CD8-positive, alpha-beta memory T cell (primary cell): ENCODE results near the gene DNAJC11. TPM values are rescaled to one million over a fixed set of nuclear protein-coding genes. Genes with fewer than 3 reads are reported as not detected.

Experiments used
- CTCF ChIA-PET: fragments of 350-600 bp; sonication (Branson Sonifier 250); formaldehyde crosslinking; loops from one replicate; lab custom pipeline; 2021; ENCODE audit warnings: antibody characterized with exemption; lab: Charles Lee
- POLR2A ChIA-PET: fragments of 350-600 bp; sonication (Branson Sonifier 250); formaldehyde crosslinking; loops from one replicate; lab custom pipeline; 2021; ENCODE audit warnings: antibody characterized with exemption; lab: Charles Lee
- DNase-seq, 5 donors: peaks; one replicate each; pipeline versions ENCODE4 v3.0.0 to v3.0.0-alpha.2; 2020 to 2022; ENCODE audit warnings: mixed read lengths in 1 of 5
- H3K27ac ChIP-seq: one replicate; pipeline ENCODE4 v1.7.0; 2013; ENCODE audit warnings: low read depth, mild to moderate bottlenecking, low read length, moderate library complexity
- H3K27me3 ChIP-seq: 2 replicates; pipeline ENCODE4 v1.7.0; 2013; ENCODE audit warnings: low read length, mild to moderate bottlenecking; ENCODE audit not compliant: insufficient read depth, poor library complexity, severe bottlenecking
- H3K36me3 ChIP-seq: 2 replicates; pipeline ENCODE4 v1.7.0; 2013; ENCODE audit warnings: mild to moderate bottlenecking, low read length, moderate library complexity; ENCODE audit not compliant: insufficient read depth
- H3K4me1 ChIP-seq: 2 replicates; pipeline ENCODE4 v1.7.0; 2013; ENCODE audit warnings: mild to moderate bottlenecking, low read length, moderate library complexity; ENCODE audit not compliant: insufficient read depth
- H3K4me3 ChIP-seq: 2 replicates; pipeline ENCODE4 v1.7.0; 2013; ENCODE audit warnings: mild to moderate bottlenecking, low read length
- H3K9me3 ChIP-seq: 2 replicates; pipeline ENCODE4 v1.7.0; 2013; ENCODE audit warnings: mild to moderate bottlenecking, low read length
- H3K27ac Mint-ChIP-seq, 8 donors: one replicate each; pipeline ENCODE4 v1.8.0; 2020 to 2021; ENCODE audit warnings: mixed read lengths in 8 of 8, mild to moderate bottlenecking in 6 of 8, inconsistent platforms in 3 of 8, moderate library complexity in 3 of 8
- H3K27me3 Mint-ChIP-seq, 2 donors: one replicate each; pipeline ENCODE4 v1.8.0; 2020 to 2021; ENCODE audit warnings: mixed read lengths in 2 of 2, mild to moderate bottlenecking in 1 of 2, moderate library complexity in 1 of 2
- H3K36me3 Mint-ChIP-seq, 3 donors: one replicate each; pipeline ENCODE4 v1.8.0; 2020 to 2021; ENCODE audit warnings: mixed read lengths in 3 of 3, inconsistent platforms in 1 of 3, mild to moderate bottlenecking in 1 of 3
- H3K4me1 Mint-ChIP-seq, 3 donors: one replicate each; pipeline ENCODE4 v1.8.0; 2020 to 2021; ENCODE audit warnings: mixed read lengths in 3 of 3, inconsistent platforms in 1 of 3, mild to moderate bottlenecking in 1 of 3
- H3K4me3 Mint-ChIP-seq, 7 donors: one replicate each; pipeline ENCODE4 v1.8.0; 2020 to 2021; ENCODE audit warnings: mixed read lengths in 7 of 7, mild to moderate bottlenecking in 6 of 7, moderate library complexity in 4 of 7, inconsistent platforms in 2 of 7
- H3K9me3 Mint-ChIP-seq, 5 donors: one replicate each; pipeline ENCODE4 v1.8.0; 2020 to 2022; ENCODE audit warnings: mixed read lengths in 5 of 5, mild to moderate bottlenecking in 3 of 5, moderate library complexity in 2 of 5, inconsistent platforms in 1 of 5
- polyA plus RNA-seq: library from polyadenylated mRNA; unstranded; fragments of 300-500 nt; fragmentation: Illumina TruSeq; gene quantifications from one replicate; pipeline ENCODE4 v1.2.3, GENCODE V29; 2021
- total RNA-seq, 2 experiments: library from RNA; stranded (reverse); gene quantifications; one replicate each; pipeline ENCODE4 v1.2.3, GENCODE V29; 2021

The DNAJC11 gene
- total and polyA plus RNA-seq, 3 experiments from 2014 or later, result 22.7 to 80.4 (median 79.2) TPM

DNA sequence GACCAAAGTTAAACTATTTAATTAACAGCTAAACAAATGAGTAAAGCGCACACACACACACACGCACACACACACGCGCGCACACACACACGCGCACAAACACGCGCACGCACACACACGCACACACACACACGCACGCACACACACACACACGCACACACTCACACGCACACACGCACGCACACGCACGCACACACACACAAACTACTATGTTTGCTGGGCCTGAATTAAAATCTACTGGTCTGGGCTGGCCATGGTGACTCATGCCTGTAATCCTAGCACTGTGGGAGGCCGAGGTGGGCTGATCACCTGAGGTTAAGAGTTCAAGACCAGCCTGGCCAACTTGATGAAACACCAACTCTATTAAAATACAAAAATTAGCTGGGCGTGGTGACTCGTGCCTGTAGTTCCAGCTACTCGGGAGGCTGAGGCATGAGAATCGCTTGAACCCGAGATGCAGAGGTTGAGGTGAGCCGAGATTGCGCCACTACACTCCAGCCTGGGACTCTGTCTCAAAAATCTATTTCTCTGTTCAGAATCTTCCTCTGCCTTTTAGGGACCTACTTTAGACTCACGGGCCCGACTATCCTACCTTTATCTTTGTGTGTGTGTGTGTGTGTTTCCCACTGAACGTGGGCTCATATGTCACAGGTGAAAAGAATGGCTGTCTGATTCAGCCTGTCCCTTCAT is 37.5 kb upstream of the DNAJC11 start:
- CTCF ChIA-PET, result no interaction called here
- Mint-ChIP-seq H3K9me3 (peaks cover 0 to 2% (median 0%) of the 10 kb centered on the region in 5 donors), H3K27ac (no peak overlapping the region), H3K4me1 (peaks cover 6 to 23% (median 14%) of the 10 kb centered on the region in 3 donors), H3K4me3 (no peak overlapping the region), H3K36me3 (no peaks in the 10 kb centered on the region), H3K27me3 (peaks cover 6 to 15% of the 10 kb centered on the region in 2 donors)
- no peak for DNase-seq
- POLR2A ChIA-PET, result no interaction called here
- H3K27me3 ChIP-seq, result no peaks in the 10 kb centered on the region
- H3K9me3 ChIP-seq, result no peaks in the 10 kb centered on the region
- no peak overlapping the region for H3K27ac ChIP-seq
- no peaks in the 10 kb centered on the region for H3K36me3 ChIP-seq
- no peak overlapping the region for H3K4me3 ChIP-seq
- H3K4me1 ChIP-seq, result no peaks in the 10 kb centered on the region

DNA sequence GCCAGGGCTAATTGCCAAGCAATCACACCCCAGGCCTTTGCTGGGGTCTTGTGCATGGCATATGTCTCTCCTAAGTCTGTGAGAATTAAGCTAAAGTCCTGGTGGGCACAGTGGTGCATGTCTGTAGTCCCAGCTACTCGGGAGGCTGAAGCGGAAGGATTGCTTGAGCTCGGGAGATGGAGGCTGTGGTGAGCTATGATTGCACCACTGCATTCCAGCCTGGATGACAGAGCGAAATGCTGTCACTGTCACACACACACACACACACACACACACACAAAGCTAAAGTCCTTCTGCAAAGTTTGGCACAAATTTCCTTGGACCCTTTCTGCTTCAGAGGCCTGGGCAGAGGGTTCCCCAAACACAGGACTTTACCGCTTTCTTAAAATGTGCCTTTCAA is 31.3 kb upstream of the DNAJC11 start:
- POLR2A ChIA-PET, result no interaction called here
- Histone ChIP-seq H3K27ac (no peak overlapping the region), H3K4me3 (no peak overlapping the region), H3K4me1 (no peaks in the 10 kb centered on the region), H3K27me3 (no peaks in the 10 kb centered on the region), H3K9me3 (no peaks in the 10 kb centered on the region), H3K36me3 (no peaks in the 10 kb centered on the region)
- Mint-ChIP-seq H3K4me3 (no peak overlapping the region), H3K9me3 (peaks cover 0 to 2% (median 0%) of the 10 kb centered on the region in 5 donors), H3K4me1 (peaks cover 0 to 12% (median 6%) of the 10 kb centered on the region in 3 donors), H3K27ac (no peak overlapping the region), H3K36me3 (no peaks in the 10 kb centered on the region), H3K27me3 (peaks cover 5 to 20% of the 10 kb centered on the region in 2 donors)
- CTCF ChIA-PET, result interaction anchor here (1.2 to 1.4 kb wide), 2 partner anchors 9 to 13 kb away, joined by 3 read pairs; no protein-coding TSS in a partner anchor
- no peak for DNase-seq

- Histone ChIP-seq H3K4me3 (no peak overlapping the region), H3K4me1 (no peaks in the 10 kb centered on the region), H3K27me3 (peaks cover 2% of the 10 kb centered on the region), H3K36me3 (no peaks in the 10 kb centered on the region), H3K27ac (no peak overlapping the region), H3K9me3 (no peaks in the 10 kb centered on the region)
- Mint-ChIP-seq H3K27me3 (peaks cover 5 to 19% of the 10 kb centered on the region in 2 donors), H3K4me3 (no peak overlapping the region), H3K36me3 (no peaks in the 10 kb centered on the region), H3K4me1 (peaks cover 0 to 12% (median 6%) of the 10 kb centered on the region in 3 donors), H3K27ac (no peak overlapping the region), H3K9me3 (peaks cover 0 to 2% (median 0%) of the 10 kb centered on the region in 5 donors)
- ChIA-PET POLR2A (no interaction called here), CTCF (interaction anchor here (1.2 to 1.4 kb wide), 2 partner anchors 10 to 12 kb away, joined by 3 read pairs; no protein-coding TSS in a partner anchor)
- no peak for DNase-seq
These were observed 30.3 kb upstream of the DNAJC11 start for GRCh38 chr1:6731905-6732304.

GRCh38 chr1:6730880-6731279 is 29.3 kb upstream of the DNAJC11 start:
- H3K4me3 Mint-ChIP-seq, result no peak overlapping the region
- H3K9me3 Mint-ChIP-seq, result peaks cover 0 to 2% (median 0%) of the 10 kb centered on the region in 5 donors
- H3K36me3 Mint-ChIP-seq, result no peaks in the 10 kb centered on the region
- POLR2A ChIA-PET, result no interaction called here
- Histone ChIP-seq H3K36me3 (no peaks in the 10 kb centered on the region), H3K27ac (no peak overlapping the region), H3K27me3 (peaks cover 2% of the 10 kb centered on the region), H3K4me1 (no peaks in the 10 kb centered on the region), H3K9me3 (no peaks in the 10 kb centered on the region), H3K4me3 (no peak overlapping the region)
- H3K27me3 Mint-ChIP-seq, result peaks cover 5 to 19% of the 10 kb centered on the region in 2 donors
- H3K27ac Mint-ChIP-seq, result no peak overlapping the region
- CTCF ChIA-PET, result no interaction called here
- peaks cover 0 to 11% (median 6%) of the 10 kb centered on the region in 3 donors for H3K4me1 Mint-ChIP-seq
- no peak for DNase-seq

DNA sequence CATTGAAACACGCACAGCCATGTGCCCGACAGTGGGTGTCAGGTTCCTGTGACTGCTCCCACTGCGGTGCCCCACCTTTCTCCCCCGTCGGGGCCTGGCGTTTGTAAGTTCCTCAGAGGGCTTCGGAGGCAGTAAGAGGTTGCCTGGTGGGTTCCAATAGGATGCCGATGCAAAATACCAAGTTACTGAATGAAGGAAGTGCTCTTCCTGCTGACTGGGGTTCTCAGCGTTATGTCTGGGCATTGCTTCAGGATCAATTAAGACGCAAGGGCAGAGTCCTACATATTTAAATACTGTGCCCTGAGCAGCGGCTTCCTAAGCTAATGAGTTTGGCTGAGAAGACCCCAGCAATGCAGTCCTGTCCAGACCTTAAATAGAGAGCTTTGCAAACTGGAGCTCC is 28.9 kb upstream of the DNAJC11 start:
- peaks cover 0 to 2% (median 0%) of the 10 kb centered on the region in 5 donors for H3K9me3 Mint-ChIP-seq
- Histone ChIP-seq H3K9me3 (no peaks in the 10 kb centered on the region), H3K4me3 (no peak overlapping the region), H3K4me1 (no peaks in the 10 kb centered on the region), H3K36me3 (no peaks in the 10 kb centered on the region), H3K27ac (no peak overlapping the region), H3K27me3 (peaks cover 2% of the 10 kb centered on the region)
- CTCF ChIA-PET, result no interaction called here
- POLR2A ChIA-PET, result no interaction called here
- H3K4me1 Mint-ChIP-seq, result peaks cover 0 to 9% (median 6%) of the 10 kb centered on the region in 3 donors
- no peak overlapping the region for H3K4me3 Mint-ChIP-seq
- DNase-seq, result no peak
- H3K36me3 Mint-ChIP-seq, result no peaks in the 10 kb centered on the region
- H3K27me3 Mint-ChIP-seq, result peaks cover 1 to 19% of the 10 kb centered on the region in 2 donors
- H3K27ac Mint-ChIP-seq, result no peak overlapping the region

- H3K27me3 ChIP-seq, result peaks cover 2% of the 10 kb centered on the region
- peaks cover 5 to 18% of the 10 kb centered on the region in 2 donors for H3K27me3 Mint-ChIP-seq
- no peaks in the 10 kb centered on the region for H3K9me3 ChIP-seq
- no peak overlapping the region for H3K27ac Mint-ChIP-seq
- no peaks in the 10 kb centered on the region for H3K36me3 ChIP-seq
- no peak overlapping the region for H3K4me3 Mint-ChIP-seq
- peak; percentile 26 to 63 (median 36) for DNase-seq
- H3K4me1 Mint-ChIP-seq, result no peaks in the 10 kb centered on the region
- ChIA-PET POLR2A (no interaction called here), CTCF (no interaction called here)
- no peaks in the 10 kb centered on the region for H3K36me3 Mint-ChIP-seq
- no peaks in the 10 kb centered on the region for H3K9me3 Mint-ChIP-seq
- H3K4me3 ChIP-seq, result no peak overlapping the region
- H3K27ac ChIP-seq, result no peak overlapping the region
- no peaks in the 10 kb centered on the region for H3K4me1 ChIP-seq
These were observed 25.9 kb upstream of the DNAJC11 start for GRCh38 chr1:6727535-6727934.

DNA sequence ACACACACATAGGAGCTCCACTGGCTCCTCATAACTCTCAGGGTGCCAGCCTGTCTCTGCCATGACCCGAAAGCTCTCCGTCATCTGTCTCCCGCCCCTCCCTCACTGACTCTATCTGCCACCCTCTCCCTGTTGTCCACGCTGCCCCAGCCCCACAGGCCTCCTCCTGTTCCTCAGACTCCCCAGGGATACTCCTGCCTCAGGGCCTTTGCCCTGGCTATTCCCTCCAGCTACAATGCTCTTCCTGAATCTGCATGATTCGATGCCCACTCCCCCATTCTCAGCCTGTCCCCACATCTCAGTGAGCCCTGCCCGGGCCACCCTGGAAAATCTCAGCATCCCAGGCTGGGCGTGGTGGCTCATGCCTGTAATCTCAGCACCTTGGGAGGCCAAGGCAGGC is 24.6 kb upstream of the DNAJC11 start:
- no peak overlapping the region for H3K4me3 Mint-ChIP-seq
- Histone ChIP-seq H3K4me3 (no peak overlapping the region), H3K27me3 (peaks cover 2% of the 10 kb centered on the region), H3K36me3 (no peaks in the 10 kb centered on the region), H3K4me1 (no peaks in the 10 kb centered on the region), H3K9me3 (no peaks in the 10 kb centered on the region), H3K27ac (no peak overlapping the region)
- ChIA-PET CTCF (interaction anchor here (1.0 kb wide), 1 partner anchor 8 kb away, joined by 3 read pairs; no protein-coding TSS in a partner anchor), POLR2A (no interaction called here)
- H3K27me3 Mint-ChIP-seq, result peaks cover 5 to 18% of the 10 kb centered on the region in 2 donors
- no peaks in the 10 kb centered on the region for H3K9me3 Mint-ChIP-seq
- DNase-seq, result no peak
- H3K36me3 Mint-ChIP-seq, result no peaks in the 10 kb centered on the region
- H3K27ac Mint-ChIP-seq, result no peak overlapping the region
- H3K4me1 Mint-ChIP-seq, result no peaks in the 10 kb centered on the region

GRCh38 chr1:6724517-6725141 is 23.0 kb upstream of the DNAJC11 start:
- no peaks in the 10 kb centered on the region for H3K36me3 ChIP-seq
- H3K27me3 ChIP-seq, result peaks cover 2% of the 10 kb centered on the region
- no peaks in the 10 kb centered on the region for H3K9me3 Mint-ChIP-seq
- DNase-seq, result no peak
- H3K4me1 Mint-ChIP-seq, result no peaks in the 10 kb centered on the region
- no peak overlapping the region for H3K4me3 ChIP-seq
- ChIA-PET POLR2A (no interaction called here), CTCF (no interaction called here)
- no peaks in the 10 kb centered on the region for H3K9me3 ChIP-seq
- H3K4me3 Mint-ChIP-seq, result no peak overlapping the region
- H3K27me3 Mint-ChIP-seq, result peaks cover 5 to 17% of the 10 kb centered on the region in 2 donors
- H3K27ac ChIP-seq, result no peak overlapping the region
- H3K36me3 Mint-ChIP-seq, result no peaks in the 10 kb centered on the region
- no peaks in the 10 kb centered on the region for H3K4me1 ChIP-seq
- no peak overlapping the region for H3K27ac Mint-ChIP-seq
